Kidney glomerular epithelial cell (primary cell): ENCODE data around the gene EPN2.
"Not testable (repeated sequence)": the region's sequence is repeated elsewhere in the genome, so short reads cannot be mapped to it uniquely, and the experiment has no call there.

Experiments
- DNase-seq: peaks from one replicate; lab custom pipeline; 2025; lab: John Stamatoyannopoulos, UW

Gene EPN2

GRCh38 chr17:19268611-19269010 lies 31.4 kb downstream of the EPN2 start:
- no peak for DNase-seq

GRCh38 chr17:19269106-19269505 lies 31.9 kb downstream of the EPN2 start:
- DNase-seq: no peak

GRCh38 chr17:19269641-19270040 lies 32.5 kb downstream of the EPN2 start:
- DNase-seq: no peak

- no peak for DNase-seq
These were observed 33.2 kb downstream of the EPN2 start for GRCh38 chr17:19270347-19270703.

- DNase-seq: no peak
These were observed 33.8 kb downstream of the EPN2 start for GRCh38 chr17:19270704-19271611.

GRCh38 chr17:19271780-19272357 lies 34.7 kb downstream of the EPN2 start:
- DNase-seq: no peak

- DNase-seq: no peak
These were observed 36.6 kb downstream of the EPN2 start for GRCh38 chr17:19273731-19274130.

- no peak for DNase-seq
These were observed 37.7 kb downstream of the EPN2 start for GRCh38 chr17:19274893-19275292.

GRCh38 chr17:19275457-19276127 lies 38.4 kb downstream of the EPN2 start:
- DNase-seq: no peak

- DNase-seq: not testable (repeated sequence)
These were observed 41.1 kb downstream of the EPN2 start for GRCh38 chr17:19278284-19278683.

GRCh38 chr17:19278729-19279128 lies 41.6 kb downstream of the EPN2 start:
- DNase-seq: no peak

GRCh38 chr17:19281161-19281560 lies 44.0 kb downstream of the EPN2 start:
- DNase-seq: no peak

GRCh38 chr17:19284005-19284959 lies 47.1 kb downstream of the EPN2 start:
- DNase-seq: no peak

- DNase-seq: no peak
These were observed 48.2 kb downstream of the EPN2 start for GRCh38 chr17:19285213-19285900.

GRCh38 chr17:19286751-19287341 lies 49.7 kb downstream of the EPN2 start:
- DNase-seq: no peak

GRCh38 chr17:19287651-19288050 lies 50.5 kb downstream of the EPN2 start:
- no peak for DNase-seq

- peak; percentile 80 for DNase-seq
These were observed 51.3 kb downstream of the EPN2 start for GRCh38 chr17:19288453-19288852.

- DNase-seq: no peak
These were observed 53.0 kb downstream of the EPN2 start for GRCh38 chr17:19290066-19290705.

- no peak for DNase-seq
These were observed 54.6 kb downstream of the EPN2 start for GRCh38 chr17:19291646-19292376.

GRCh38 chr17:19292377-19292711 lies 55.2 kb downstream of the EPN2 start:
- DNase-seq: no peak
